K562 (cell line): ENCODE measurements around the gene IFI6. TPM values are rescaled to one million over a fixed set of nuclear protein-coding genes. Genes with fewer than 3 reads are reported as not detected.

Source experiments
- ATF3 ChIP-seq, 2 experiments: fragments of 450-650 bp in 1 of 2; sonication (generic) in 1 of 2; formaldehyde crosslinking in 1 of 2; IDR thresholded peaks in 1 of 2; conservative IDR thresholded peaks in 1 of 2; 2 replicates each; pipeline versions ENCODE4 v1.6.1 to v1.8.1; 2016 to 2023; ENCODE audit warnings: mild to moderate bottlenecking in 2 of 2, moderate library complexity in 2 of 2, inconsistent platforms in 1 of 2, missing genetic modification reagents in 1 of 2
- ATF4 ChIP-seq: fragments of 450-650 bp; formaldehyde crosslinking; IDR thresholded peaks from 2 replicates; pipeline ENCODE4 v1.4.0; 2022; ENCODE audit warnings: mild to moderate bottlenecking, moderate library complexity
- E2F6 ChIP-seq, 2 experiments: IDR thresholded peaks; 2 replicates each; pipeline ENCODE4 v1.6.1; 2011; ENCODE audit warnings: borderline replicate concordance in 1 of 2, control low read depth in 1 of 2, low read depth in 1 of 2, low read length in 1 of 2, mild to moderate bottlenecking in 1 of 2, mixed read lengths in 1 of 2, moderate library complexity in 1 of 2; ENCODE audit not compliant: insufficient read depth in 1 of 2, insufficient read length in 1 of 2, poor library complexity in 1 of 2, severe bottlenecking in 1 of 2; ENCODE audit errors: extremely low read depth in 1 of 2
- KDM1A ChIP-seq, 2 experiments: fragments of 450-650 bp; IDR thresholded peaks; 2 replicates each; pipeline ENCODE4 v1.6.1; 2016; ENCODE audit warnings: mild to moderate bottlenecking in 2 of 2
- LARP7 ChIP-seq: fragments of 450-650 bp; IDR thresholded peaks from 2 replicates; pipeline ENCODE4 v1.6.1; 2016
- LCOR ChIP-seq: sonication (generic); formaldehyde crosslinking; IDR thresholded peaks from 2 replicates; pipeline ENCODE4 v1.8.0; 2022; ENCODE audit warnings: mild to moderate bottlenecking, missing genetic modification reagents
- MEIS2 ChIP-seq: fragments of 450-650 bp; IDR thresholded peaks from 2 replicates; pipeline ENCODE4 v1.6.1; 2014; ENCODE audit warnings: mild to moderate bottlenecking; ENCODE audit not compliant: partially characterized antibody
- OTX1 ChIP-seq: fragments of 450-650 bp; formaldehyde crosslinking; IDR thresholded peaks from 2 replicates; pipeline ENCODE4 v1.4.0; 2022; ENCODE audit warnings: mild to moderate bottlenecking
- PHF21A ChIP-seq: fragments of 450-650 bp; IDR thresholded peaks from 2 replicates; pipeline ENCODE4 v1.6.1; 2017; ENCODE audit warnings: low read depth, borderline replicate concordance
- SMAD3 ChIP-seq: fragments of 450-650 bp; formaldehyde crosslinking; conservative IDR thresholded peaks from 2 replicates; pipeline ENCODE4 v1.4.0; 2020; ENCODE audit warnings: mild to moderate bottlenecking
- SP2 ChIP-seq: IDR thresholded peaks from 2 replicates; pipeline ENCODE4 v1.6.1; 2011; ENCODE audit warnings: mild to moderate bottlenecking, low read depth, low read length, moderate library complexity; ENCODE audit not compliant: poor library complexity, severe bottlenecking; ENCODE audit errors: extremely low read depth
- ZBTB12 ChIP-seq: fragments of 250-450 bp; sonication (Bioruptor Pico); IDR thresholded peaks from 2 replicates; pipeline ENCODE4 v1.4.0; 2020
- ZNF395 ChIP-seq: fragments of 200-800 bp; sonication (Bioruptor generic); IDR thresholded peaks from 2 replicates; pipeline ENCODE4 v1.6.1; 2017; ENCODE audit warnings: missing genetic modification characterization, missing compliant biosample characterization
- ZNF668 ChIP-seq: fragments of 250-450 bp; sonication (Bioruptor Pico); IDR thresholded peaks from 2 replicates; pipeline ENCODE4 v1.8.0; 2022; ENCODE audit warnings: mild to moderate bottlenecking, inconsistent platforms
- polyA plus RNA-seq, 8 experiments: library from polyadenylated mRNA; depleted of rRNA in 4 of 8; stranded (reverse) in 5 of 8; unstranded in 3 of 8; fragments of >200 nt; fragmentation: Nextera tagmentation in 2 of 8; fragmentation: Illumina TruSeq in 1 of 8; extraction: Ambion mirVana in 2 of 8; extraction: Trizol in 1 of 8; gene quantifications; 2 replicates each; pipeline versions ENCODE4 v1.2.1 to v1.2.3, GENCODE V29; 2011 to 2014; ENCODE audit warnings: inconsistent platforms in 1 of 8, missing spikeins in 1 of 8
- total RNA-seq, 7 experiments: library from RNA; depleted of rRNA in 6 of 7; stranded (reverse); fragments of >200 nt in 6 of 7; fragmentation: Illumina TruSeq in 2 of 7; extraction: Trizol in 2 of 7; gene quantifications; 2 replicates each; pipeline versions ENCODE4 v1.2.1 to v1.2.3, GENCODE V29; 2011 to 2021; ENCODE audit warnings: low replicate concordance in 1 of 7
- TF ChIP-seq, protein P1 (sequence below): fragments of 450-650 bp; formaldehyde crosslinking; IDR thresholded peaks from 2 replicates; pipeline ENCODE4 v1.4.0; 2022; ENCODE audit warnings: missing genetic modification characterization

The IFI6 gene
- total and polyA plus RNA-seq, 9 of the 15 experiments (the other 6 are each of a cell fraction or from before 2014, with no cell fraction given) = 0.17 to 4.5 (median 2.2) TPM

GRCh38 chr1:27659497-27660299 lies 12.3 kb downstream of the IFI6 start (continued):
- TF ChIP-seq ATF4 (CRISPR knock-in tag) (no peak), OTX1 (CRISPR knock-in tag) (no peak), SP2 (peak; percentile 2), E2F6 (IDR thresholded peaks at IDR 0.05; ENCODE audit: borderline replicate concordance in 1 of 2, extremely low read depth in 1 of 2, insufficient read depth in 1 of 2, insufficient read length in 1 of 2, low read depth in 1 of 2, low read length in 1 of 2, poor library complexity in 1 of 2, severe bottlenecking in 1 of 2) (peak; percentile 27 to 51), ATF3 (IDR thresholded peaks at IDR 0.05) (peak; percentile 74), ATF3 (CRISPR knock-in tag; conservative IDR thresholded peaks at IDR 0.05) (no peak), ZNF668 (CRISPR knock-in tag) (no peak), LARP7 (no peak), LCOR (CRISPR knock-in tag) (no peak), ZBTB12 (CRISPR knock-in tag) (peak; percentile 71), KDM1A (IDR thresholded peaks at IDR 0.05) (no peak), ZNF395 (CRISPR knock-in tag) (0 out of 2 replicates have a peak, but pooled peaks have one; percentile 35), SMAD3 (no peak), PHF21A (no peak), MEIS2 (no peak)
- TF ChIP-seq, protein P1, sequence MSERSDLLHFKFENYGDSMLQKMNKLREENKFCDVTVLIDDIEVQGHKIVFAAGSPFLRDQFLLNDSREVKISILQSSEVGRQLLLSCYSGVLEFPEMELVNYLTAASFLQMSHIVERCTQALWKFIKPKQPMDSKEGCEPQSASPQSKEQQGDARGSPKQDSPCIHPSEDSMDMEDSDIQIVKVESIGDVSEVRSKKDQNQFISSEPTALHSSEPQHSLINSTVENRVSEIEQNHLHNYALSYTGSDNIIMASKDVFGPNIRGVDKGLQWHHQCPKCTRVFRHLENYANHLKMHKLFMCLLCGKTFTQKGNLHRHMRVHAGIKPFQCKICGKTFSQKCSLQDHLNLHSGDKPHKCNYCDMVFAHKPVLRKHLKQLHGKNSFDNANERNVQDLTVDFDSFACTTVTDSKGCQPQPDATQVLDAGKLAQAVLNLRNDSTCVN = no peak
